ENCODE data around the gene MAML3.

MAML3 gene

GRCh38 chr4:139866276-139866962 lies 287.6 kb downstream of the MAML3 start:
- no peak overlapping the region for H3K27ac ChIP-seq
- no peak for TF ChIP-seq CTCF (IDR thresholded peaks at IDR 0.05)
- H3K9ac ChIP-seq: no peak overlapping the region

GRCh38 chr4:139865537-139865936 lies 288.4 kb downstream of the MAML3 start:
- Histone ChIP-seq H3K27ac (no peak overlapping the region), H3K79me2 (no peaks in the 10 kb centered on the region), H3K9me3 (ENCODE audit: control insufficient read depth, low read length) (no peaks in the 10 kb centered on the region), H3K27me3 (ENCODE audit: control insufficient read depth, insufficient read depth, low read length) (no peaks in the 10 kb centered on the region), H2AFZ (no peak overlapping the region), H3K4me3 (ENCODE audit: low read depth, low read length) (no peak overlapping the region), H3K4me2 (ENCODE audit: low read length) (no peak overlapping the region), H3K36me3 (ENCODE audit: control insufficient read depth, insufficient read depth, low read length) (no peaks in the 10 kb centered on the region), H3K9ac (no peak overlapping the region), H3K4me1 (no peaks in the 10 kb centered on the region)
- no peak for TF ChIP-seq CTCF (IDR thresholded peaks at IDR 0.05)

More at GRCh38 chr4:139866276-139866962, 287.6 kb downstream of the MAML3 start:
- no peaks in the 10 kb centered on the region for H3K27me3 ChIP-seq (ENCODE audit: control insufficient read depth, insufficient read depth, low read length)
- H2AFZ ChIP-seq: no peak overlapping the region
- H3K36me3 ChIP-seq (ENCODE audit: control insufficient read depth, insufficient read depth, low read length): no peaks in the 10 kb centered on the region
- H3K4me2 ChIP-seq (ENCODE audit: low read length): no peak overlapping the region
- H3K79me2 ChIP-seq: no peaks in the 10 kb centered on the region
- H3K4me3 ChIP-seq (ENCODE audit: low read depth, low read length): no peak overlapping the region
- no peaks in the 10 kb centered on the region for H3K4me1 ChIP-seq
- no peaks in the 10 kb centered on the region for H3K9me3 ChIP-seq (ENCODE audit: control insufficient read depth, low read length)

GRCh38 chr4:139863531-139863930 lies 290.5 kb downstream of the MAML3 start:
- TF ChIP-seq CTCF (IDR thresholded peaks at IDR 0.05): no peak
- Histone ChIP-seq H3K27me3 (ENCODE audit: control insufficient read depth, insufficient read depth, low read length) (no peaks in the 10 kb centered on the region), H3K9me3 (ENCODE audit: control insufficient read depth, low read length) (no peaks in the 10 kb centered on the region), H3K36me3 (ENCODE audit: control insufficient read depth, insufficient read depth, low read length) (no peaks in the 10 kb centered on the region), H3K79me2 (no peaks in the 10 kb centered on the region), H3K9ac (no peak overlapping the region), H3K4me2 (ENCODE audit: low read length) (no peak overlapping the region), H3K27ac (no peak overlapping the region), H2AFZ (no peak overlapping the region), H3K4me3 (ENCODE audit: low read depth, low read length) (no peak overlapping the region), H3K4me1 (no peaks in the 10 kb centered on the region)

- Histone ChIP-seq H3K9ac (no peak overlapping the region), H3K79me2 (no peaks in the 10 kb centered on the region), H3K27ac (no peak overlapping the region), H3K4me1 (no peaks in the 10 kb centered on the region), H2AFZ (no peak overlapping the region), H3K4me3 (ENCODE audit: low read depth, low read length) (no peak overlapping the region), H3K4me2 (ENCODE audit: low read length) (no peak overlapping the region), H3K9me3 (ENCODE audit: control insufficient read depth, low read length) (no peaks in the 10 kb centered on the region), H3K36me3 (ENCODE audit: control insufficient read depth, insufficient read depth, low read length) (no peaks in the 10 kb centered on the region), H3K27me3 (ENCODE audit: control insufficient read depth, insufficient read depth, low read length) (no peaks in the 10 kb centered on the region)
- no peak for TF ChIP-seq CTCF (IDR thresholded peaks at IDR 0.05)
Observed at GRCh38 chr4:139861471-139861870, 292.5 kb downstream of the MAML3 start.

- Histone ChIP-seq H3K27me3 (ENCODE audit: control insufficient read depth, insufficient read depth, low read length) (no peaks in the 10 kb centered on the region), H3K79me2 (no peaks in the 10 kb centered on the region), H3K4me2 (ENCODE audit: low read length) (no peak overlapping the region), H3K9ac (no peak overlapping the region), H3K36me3 (ENCODE audit: control insufficient read depth, insufficient read depth, low read length) (no peaks in the 10 kb centered on the region), H3K4me1 (no peaks in the 10 kb centered on the region), H3K9me3 (ENCODE audit: control insufficient read depth, low read length) (no peaks in the 10 kb centered on the region), H3K27ac (no peak overlapping the region), H3K4me3 (ENCODE audit: low read depth, low read length) (no peak overlapping the region), H2AFZ (no peak overlapping the region)
- TF ChIP-seq CTCF (IDR thresholded peaks at IDR 0.05): no peak
Observed at GRCh38 chr4:139860435-139861024, 293.5 kb downstream of the MAML3 start.
